ENCODE results near the gene UNC93A. TPM values are rescaled to one million over a fixed set of nuclear protein-coding genes. Genes with fewer than 3 reads are reported as not detected.

The UNC93A gene
- total and polyA plus RNA-seq, 2 experiments from 2014 or later: 38.8 to 66.6 TPM

- no peaks in the 10 kb centered on the region for H3K27me3 ChIP-seq
- no peaks in the 10 kb centered on the region for H3K9me2 ChIP-seq (replicated peaks; ENCODE audit: insufficient read depth)
- H3K4me2 ChIP-seq: no peak overlapping the region
- 70% methylated on average over 11 of the region's 11 CpGs for WGBS (ENCODE audit: low lambda C conversion rate, missing lambda C conversion rate)
- H2AFZ ChIP-seq: no peak overlapping the region
- DNase-seq (ENCODE audit: low spot score): no peak
- no peak overlapping the region for H3K27ac ChIP-seq
- no peaks in the 10 kb centered on the region for H4K20me1 ChIP-seq (ENCODE audit: insufficient read depth, poor library complexity, severe bottlenecking)
- no peaks in the 10 kb centered on the region for H3K79me2 ChIP-seq
- no peaks in the 10 kb centered on the region for H3K9me3 ChIP-seq (ENCODE audit: low read depth)
- TF ChIP-seq CTCF (IDR thresholded peaks at IDR 0.05; ENCODE audit: poor library complexity) (no peak), EZH2phosphoT487 (IDR thresholded peaks at IDR 0.05; ENCODE audit: low read depth, severe bottlenecking, unreplicated experiment) (no peak), EZH2 (IDR thresholded peaks at IDR 0.05; ENCODE audit: borderline replicate concordance) (no peak)
- H3K4me3 ChIP-seq: no peak overlapping the region
- no peaks in the 10 kb centered on the region for H3K36me3 ChIP-seq (replicated peaks; ENCODE audit: insufficient read depth, low read depth)
- peaks cover 2% of the 10 kb centered on the region for H3K4me1 ChIP-seq (ENCODE audit: insufficient read depth)
Observed at GRCh38 chr6:167244064-167244960, 46.8 kb upstream of the UNC93A start.

GRCh38 chr6:167244991-167245390 lies 46.1 kb upstream of the UNC93A start:
- TF ChIP-seq EZH2phosphoT487 (IDR thresholded peaks at IDR 0.05; ENCODE audit: low read depth, severe bottlenecking, unreplicated experiment) (no peak), CTCF (IDR thresholded peaks at IDR 0.05; ENCODE audit: poor library complexity) (no peak), EZH2 (IDR thresholded peaks at IDR 0.05; ENCODE audit: borderline replicate concordance) (no peak)
- no peak overlapping the region for H3K4me2 ChIP-seq
- H3K9me3 ChIP-seq (ENCODE audit: low read depth): no peaks in the 10 kb centered on the region
- H3K27me3 ChIP-seq: no peaks in the 10 kb centered on the region
- no peaks in the 10 kb centered on the region for H3K4me1 ChIP-seq (ENCODE audit: insufficient read depth)
- H3K27ac ChIP-seq: no peak overlapping the region
- no peaks in the 10 kb centered on the region for H4K20me1 ChIP-seq (ENCODE audit: insufficient read depth, poor library complexity, severe bottlenecking)
- H3K9me2 ChIP-seq (replicated peaks; ENCODE audit: insufficient read depth): no peaks in the 10 kb centered on the region
- no peaks in the 10 kb centered on the region for H3K36me3 ChIP-seq (replicated peaks; ENCODE audit: insufficient read depth, low read depth)
- H3K79me2 ChIP-seq: no peaks in the 10 kb centered on the region
- WGBS (ENCODE audit: low lambda C conversion rate, missing lambda C conversion rate): 60% methylated on average over 4 of the region's 4 CpGs
- no peak for DNase-seq (ENCODE audit: low spot score)
- H2AFZ ChIP-seq: no peak overlapping the region
- H3K4me3 ChIP-seq: no peak overlapping the region

GRCh38 chr6:167245591-167245990 lies 45.5 kb upstream of the UNC93A start:
- no peaks in the 10 kb centered on the region for H3K27me3 ChIP-seq
- H3K79me2 ChIP-seq: no peaks in the 10 kb centered on the region
- H3K9me2 ChIP-seq (replicated peaks; ENCODE audit: insufficient read depth): no peaks in the 10 kb centered on the region
- no peak overlapping the region for H3K27ac ChIP-seq
- no peaks in the 10 kb centered on the region for H3K4me1 ChIP-seq (ENCODE audit: insufficient read depth)
- no peak overlapping the region for H2AFZ ChIP-seq
- H3K9me3 ChIP-seq (ENCODE audit: low read depth): no peaks in the 10 kb centered on the region
- no peaks in the 10 kb centered on the region for H4K20me1 ChIP-seq (ENCODE audit: insufficient read depth, poor library complexity, severe bottlenecking)
- no peaks in the 10 kb centered on the region for H3K36me3 ChIP-seq (replicated peaks; ENCODE audit: insufficient read depth, low read depth)
- H3K4me3 ChIP-seq: no peak overlapping the region
- H3K4me2 ChIP-seq: no peak overlapping the region
- TF ChIP-seq CTCF (IDR thresholded peaks at IDR 0.05; ENCODE audit: poor library complexity) (no peak), EZH2phosphoT487 (IDR thresholded peaks at IDR 0.05; ENCODE audit: low read depth, severe bottlenecking, unreplicated experiment) (no peak), EZH2 (IDR thresholded peaks at IDR 0.05; ENCODE audit: borderline replicate concordance) (no peak)
- no peak for DNase-seq (ENCODE audit: low spot score)
- WGBS (ENCODE audit: low lambda C conversion rate, missing lambda C conversion rate): 85% methylated on average over 3 of the region's 3 CpGs

Measured in hepatocyte (in vitro differentiated cells).